K562 (cell line): ENCODE results near the gene MMP15. TPM values are rescaled to one million over a fixed set of nuclear protein-coding genes. Genes with fewer than 3 reads are reported as not detected.

ENCODE experiments used
- ARNT ChIP-seq, 2 experiments: fragments of 450-650 bp; IDR thresholded peaks; 2 replicates each; pipeline ENCODE4 v1.6.1; 2016; ENCODE audit warnings: mild to moderate bottlenecking in 1 of 2
- CBFA2T2 ChIP-seq: fragments of 450-650 bp; conservative IDR thresholded peaks from 2 replicates; pipeline ENCODE4 v1.6.1; 2017; ENCODE audit warnings: mild to moderate bottlenecking
- CC2D1A ChIP-seq: fragments of 450-650 bp; IDR thresholded peaks from 2 replicates; pipeline ENCODE4 v1.6.1; 2017; ENCODE audit warnings: mild to moderate bottlenecking
- CREM ChIP-seq: IDR thresholded peaks from 2 replicates; pipeline ENCODE4 v1.6.1; 2014; ENCODE audit warnings: antibody characterized with exemption, low read depth
- EP400 ChIP-seq: fragments of 450-650 bp; IDR thresholded peaks from 2 replicates; pipeline ENCODE4 v1.6.1; 2017; ENCODE audit warnings: antibody characterized with exemption, mild to moderate bottlenecking, moderate library complexity
- HDAC2 ChIP-seq: fragments of 450-650 bp; IDR thresholded peaks from 2 replicates; pipeline ENCODE4 v1.6.1; 2016; ENCODE audit warnings: mild to moderate bottlenecking
- KDM1A ChIP-seq, 2 experiments: fragments of 450-650 bp; IDR thresholded peaks; 2 replicates each; pipeline ENCODE4 v1.6.1; 2016; ENCODE audit warnings: mild to moderate bottlenecking in 2 of 2
- NFYB ChIP-seq: IDR thresholded peaks from 2 replicates; pipeline ENCODE4 v1.6.1; 2011; ENCODE audit warnings: mild to moderate bottlenecking, moderate library complexity; ENCODE audit not compliant: insufficient read length; ENCODE audit errors: extremely low read depth
- NR3C1 ChIP-seq: sonication (generic); formaldehyde crosslinking; IDR thresholded peaks from 2 replicates; pipeline ENCODE4 v1.8.1; 2022; ENCODE audit warnings: missing genetic modification reagents
- PHB2 ChIP-seq: fragments of 450-650 bp; IDR thresholded peaks from 2 replicates; pipeline ENCODE4 v1.6.1; 2017; ENCODE audit warnings: low read depth
- SAFB ChIP-seq: fragments of 200-400 bp; formaldehyde crosslinking; IDR thresholded peaks from 2 replicates; pipeline ENCODE4 v1.6.1; 2017; ENCODE audit warnings: low read depth, low read length, borderline replicate concordance
- TAF1 ChIP-seq: IDR thresholded peaks from 2 replicates; pipeline ENCODE4 v1.6.1; 2011; ENCODE audit warnings: mild to moderate bottlenecking, low read length, moderate library complexity; ENCODE audit not compliant: insufficient read depth, control insufficient read depth, severe bottlenecking; ENCODE audit errors: extremely low read depth
- TAF9B ChIP-seq: fragments of 450-650 bp; IDR thresholded peaks from 2 replicates; pipeline ENCODE4 v1.6.1; 2018; ENCODE audit warnings: mild to moderate bottlenecking; ENCODE audit not compliant: partially characterized antibody
- TRIM28 ChIP-seq: fragments of 450-650 bp; IDR thresholded peaks from 2 replicates; pipeline ENCODE4 v1.6.1; 2017
- ZBED1 ChIP-seq: IDR thresholded peaks from 2 replicates; pipeline ENCODE4 v1.6.1; 2014
- ZEB2 ChIP-seq: fragments of 450-650 bp; IDR thresholded peaks from 2 replicates; pipeline ENCODE4 v1.6.1; 2016
- ZFPM2 ChIP-seq: fragments of 250-450 bp; sonication (Bioruptor Pico); IDR thresholded peaks from 2 replicates; pipeline ENCODE4 v1.5.1; 2022; ENCODE audit warnings: mild to moderate bottlenecking
- ZNF239 ChIP-seq: fragments of 250-450 bp; sonication (Bioruptor Pico); IDR thresholded peaks from 2 replicates; pipeline ENCODE4 v1.4.0; 2020; ENCODE audit warnings: mild to moderate bottlenecking
- ZNF24 ChIP-seq: fragments of 450-650 bp; IDR thresholded peaks from 2 replicates; pipeline ENCODE4 v1.6.1; 2016
- ZNF76 ChIP-seq: fragments of 250-450 bp; sonication (Bioruptor Pico); IDR thresholded peaks from 2 replicates; pipeline ENCODE4 v1.4.0; 2020; ENCODE audit warnings: mild to moderate bottlenecking, moderate library complexity, borderline replicate concordance
- polyA plus RNA-seq, 8 experiments: library from polyadenylated mRNA; depleted of rRNA in 4 of 8; stranded (reverse) in 5 of 8; unstranded in 3 of 8; fragments of >200 nt; fragmentation: Nextera tagmentation in 2 of 8; fragmentation: Illumina TruSeq in 1 of 8; extraction: Ambion mirVana in 2 of 8; extraction: Trizol in 1 of 8; gene quantifications; 2 replicates each; pipeline versions ENCODE4 v1.2.1 to v1.2.3, GENCODE V29; 2011 to 2014; ENCODE audit warnings: inconsistent platforms in 1 of 8, missing spikeins in 1 of 8
- total RNA-seq, 7 experiments: library from RNA; depleted of rRNA in 6 of 7; stranded (reverse); fragments of >200 nt in 6 of 7; fragmentation: Illumina TruSeq in 2 of 7; extraction: Trizol in 2 of 7; gene quantifications; 2 replicates each; pipeline versions ENCODE4 v1.2.1 to v1.2.3, GENCODE V29; 2011 to 2021; ENCODE audit warnings: low replicate concordance in 1 of 7
- TF ChIP-seq, protein P1 (sequence below): sonication (generic); formaldehyde crosslinking; IDR thresholded peaks from 2 replicates; pipeline ENCODE4 v1.8.0; 2023; ENCODE audit warnings: mild to moderate bottlenecking, missing genetic modification reagents
- TF ChIP-seq, protein P2 (sequence below): fragments of 450-650 bp; IDR thresholded peaks from 2 replicates; pipeline ENCODE4 v1.6.1; 2018; ENCODE audit not compliant: partially characterized antibody
- TF ChIP-seq, protein P3 (sequence below): fragments of 450-650 bp; formaldehyde crosslinking; IDR thresholded peaks from 2 replicates; pipeline ENCODE4 v1.4.0; 2022; ENCODE audit warnings: mild to moderate bottlenecking, moderate library complexity

The MMP15 gene
- total and polyA plus RNA-seq, 9 of the 15 experiments (the other 6 are each of a cell fraction or from before 2014, with no cell fraction given): 0.01 to 20.4 (median 5.5) TPM

DNA sequence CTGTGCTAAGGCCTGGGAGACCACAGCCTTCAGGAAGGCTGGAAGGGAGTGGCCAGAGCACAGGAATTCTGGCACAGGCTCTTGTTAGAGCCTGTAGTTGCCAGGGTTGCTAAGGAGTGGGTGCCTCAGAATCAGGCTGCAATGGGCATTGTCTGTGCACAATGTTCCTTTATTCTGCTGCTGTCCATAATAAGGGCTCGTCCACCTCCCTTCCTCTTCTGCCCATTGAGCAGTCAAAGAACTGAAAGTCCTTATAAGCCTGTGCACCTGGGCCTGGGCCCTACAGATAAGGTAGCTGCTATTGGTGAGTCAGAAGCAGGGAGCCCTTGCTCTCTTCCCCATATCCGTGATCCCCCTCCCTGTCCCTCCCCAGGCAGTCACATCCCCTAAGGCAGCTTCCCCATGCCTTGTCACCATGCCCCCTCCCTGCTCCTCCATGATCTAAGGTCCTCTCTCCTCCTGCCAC is 49.2 kb upstream of the MMP15 start (continued):
- TF ChIP-seq, protein P1, sequence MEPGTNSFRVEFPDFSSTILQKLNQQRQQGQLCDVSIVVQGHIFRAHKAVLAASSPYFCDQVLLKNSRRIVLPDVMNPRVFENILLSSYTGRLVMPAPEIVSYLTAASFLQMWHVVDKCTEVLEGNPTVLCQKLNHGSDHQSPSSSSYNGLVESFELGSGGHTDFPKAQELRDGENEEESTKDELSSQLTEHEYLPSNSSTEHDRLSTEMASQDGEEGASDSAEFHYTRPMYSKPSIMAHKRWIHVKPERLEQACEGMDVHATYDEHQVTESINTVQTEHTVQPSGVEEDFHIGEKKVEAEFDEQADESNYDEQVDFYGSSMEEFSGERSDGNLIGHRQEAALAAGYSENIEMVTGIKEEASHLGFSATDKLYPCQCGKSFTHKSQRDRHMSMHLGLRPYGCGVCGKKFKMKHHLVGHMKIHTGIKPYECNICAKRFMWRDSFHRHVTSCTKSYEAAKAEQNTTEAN (CRISPR knock-in tag): no peak
- TF ChIP-seq NFYB: no peak
- TF ChIP-seq ARNT (IDR thresholded peaks at IDR 0.05): peak; percentile 38 to 77; a peak in 1 of 4 replicates
- peak; percentile 73; the same call in 1 of the 2 replicates for TF ChIP-seq ZBED1
- 0 out of 2 replicates have a peak, but pooled peaks have one; percentile 25 for TF ChIP-seq ZNF24
- no peak for TF ChIP-seq TAF9B
- no peak for TF ChIP-seq TRIM28
- TF ChIP-seq NR3C1 (CRISPR knock-in tag): no peak
- peak; percentile 45 for TF ChIP-seq TAF1
- TF ChIP-seq, protein P2, sequence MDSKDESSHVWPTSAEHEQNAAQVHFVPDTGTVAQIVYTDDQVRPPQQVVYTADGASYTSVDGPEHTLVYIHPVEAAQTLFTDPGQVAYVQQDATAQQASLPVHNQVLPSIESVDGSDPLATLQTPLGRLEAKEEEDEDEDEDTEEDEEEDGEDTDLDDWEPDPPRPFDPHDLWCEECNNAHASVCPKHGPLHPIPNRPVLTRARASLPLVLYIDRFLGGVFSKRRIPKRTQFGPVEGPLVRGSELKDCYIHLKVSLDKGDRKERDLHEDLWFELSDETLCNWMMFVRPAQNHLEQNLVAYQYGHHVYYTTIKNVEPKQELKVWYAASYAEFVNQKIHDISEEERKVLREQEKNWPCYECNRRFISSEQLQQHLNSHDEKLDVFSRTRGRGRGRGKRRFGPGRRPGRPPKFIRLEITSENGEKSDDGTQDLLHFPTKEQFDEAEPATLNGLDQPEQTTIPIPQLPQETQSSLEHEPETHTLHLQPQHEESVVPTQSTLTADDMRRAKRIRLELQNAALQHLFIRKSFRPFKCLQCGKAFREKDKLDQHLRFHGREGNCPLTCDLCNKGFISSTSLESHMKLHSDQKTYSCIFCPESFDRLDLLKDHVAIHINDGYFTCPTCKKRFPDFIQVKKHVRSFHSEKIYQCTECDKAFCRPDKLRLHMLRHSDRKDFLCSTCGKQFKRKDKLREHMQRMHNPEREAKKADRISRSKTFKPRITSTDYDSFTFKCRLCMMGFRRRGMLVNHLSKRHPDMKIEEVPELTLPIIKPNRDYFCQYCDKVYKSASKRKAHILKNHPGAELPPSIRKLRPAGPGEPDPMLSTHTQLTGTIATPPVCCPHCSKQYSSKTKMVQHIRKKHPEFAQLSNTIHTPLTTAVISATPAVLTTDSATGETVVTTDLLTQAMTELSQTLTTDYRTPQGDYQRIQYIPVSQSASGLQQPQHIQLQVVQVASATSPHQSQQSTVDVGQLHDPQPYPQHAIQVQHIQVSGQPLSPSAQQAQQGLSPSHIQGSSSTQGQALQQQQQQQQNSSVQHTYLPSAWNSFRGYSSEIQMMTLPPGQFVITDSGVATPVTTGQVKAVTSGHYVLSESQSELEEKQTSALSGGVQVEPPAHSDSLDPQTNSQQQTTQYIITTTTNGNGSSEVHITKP: peak; percentile 74
- TF ChIP-seq ZNF239 (CRISPR knock-in tag): peak; percentile 52
- no peak for TF ChIP-seq ZFPM2 (CRISPR knock-in tag)
- peak; percentile 42 to 70; a peak in 3 of 4 replicates for TF ChIP-seq KDM1A (IDR thresholded peaks at IDR 0.05)
- peak; percentile 77 for TF ChIP-seq HDAC2
- no peak for TF ChIP-seq ZNF76
- peak; percentile 14; the same call in 1 of the 2 replicates for TF ChIP-seq EP400
- TF ChIP-seq CREM: peak; percentile 79
- TF ChIP-seq SAFB: no peak
- TF ChIP-seq CBFA2T2: peak; percentile 92
- peak; percentile 90; the same call in 1 of the 2 replicates for TF ChIP-seq CC2D1A
- peak; percentile 95 for TF ChIP-seq ZEB2
- TF ChIP-seq PHB2: peak; percentile 65; the same call in 1 of the 2 replicates
- TF ChIP-seq, protein P3, sequence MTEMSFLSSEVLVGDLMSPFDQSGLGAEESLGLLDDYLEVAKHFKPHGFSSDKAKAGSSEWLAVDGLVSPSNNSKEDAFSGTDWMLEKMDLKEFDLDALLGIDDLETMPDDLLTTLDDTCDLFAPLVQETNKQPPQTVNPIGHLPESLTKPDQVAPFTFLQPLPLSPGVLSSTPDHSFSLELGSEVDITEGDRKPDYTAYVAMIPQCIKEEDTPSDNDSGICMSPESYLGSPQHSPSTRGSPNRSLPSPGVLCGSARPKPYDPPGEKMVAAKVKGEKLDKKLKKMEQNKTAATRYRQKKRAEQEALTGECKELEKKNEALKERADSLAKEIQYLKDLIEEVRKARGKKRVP: 0 out of 2 replicates have a peak, but pooled peaks have one; percentile 19
